ENCODE results near the gene CEACAM5. TPM values are rescaled to one million over a fixed set of nuclear protein-coding genes. Genes with fewer than 3 reads are reported as not detected.

Gene CEACAM5
- polyA plus RNA-seq, 1 experiment = not detected

DNA sequence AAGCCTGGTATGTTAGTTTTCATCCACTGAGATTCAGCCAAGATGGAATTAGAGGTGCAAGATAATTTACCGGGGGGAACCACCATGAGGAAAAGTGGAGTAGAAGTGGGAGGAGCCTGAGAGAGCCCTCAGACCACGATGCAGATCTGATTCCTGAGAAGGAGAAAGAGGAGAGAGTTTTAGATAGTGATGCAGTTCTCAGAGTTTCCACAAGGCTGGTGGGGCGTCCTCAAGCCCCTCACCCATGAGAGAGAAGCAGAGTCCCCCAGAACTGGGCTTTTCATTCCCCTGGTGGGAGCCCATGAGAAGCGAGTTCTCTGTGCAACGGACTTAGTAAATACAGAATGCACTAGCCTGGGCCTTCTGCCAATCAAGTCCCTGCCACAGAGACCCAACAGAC lies 18.1 kb downstream of the CEACAM5 start:
- Histone ChIP-seq H3K36me3 (ENCODE audit: control insufficient read depth, insufficient read depth, low read length) (no peaks in the 10 kb centered on the region), H3K4me3 (ENCODE audit: low read depth, low read length) (no peak overlapping the region), H3K27me3 (ENCODE audit: control insufficient read depth, insufficient read depth, low read length) (no peaks in the 10 kb centered on the region)
- ChIA-PET CTCF (no interaction called here), POLR2A (no interaction called here)
- no peak for DNase-seq (ENCODE audit: low read depth)
- TF ChIP-seq, protein P1, sequence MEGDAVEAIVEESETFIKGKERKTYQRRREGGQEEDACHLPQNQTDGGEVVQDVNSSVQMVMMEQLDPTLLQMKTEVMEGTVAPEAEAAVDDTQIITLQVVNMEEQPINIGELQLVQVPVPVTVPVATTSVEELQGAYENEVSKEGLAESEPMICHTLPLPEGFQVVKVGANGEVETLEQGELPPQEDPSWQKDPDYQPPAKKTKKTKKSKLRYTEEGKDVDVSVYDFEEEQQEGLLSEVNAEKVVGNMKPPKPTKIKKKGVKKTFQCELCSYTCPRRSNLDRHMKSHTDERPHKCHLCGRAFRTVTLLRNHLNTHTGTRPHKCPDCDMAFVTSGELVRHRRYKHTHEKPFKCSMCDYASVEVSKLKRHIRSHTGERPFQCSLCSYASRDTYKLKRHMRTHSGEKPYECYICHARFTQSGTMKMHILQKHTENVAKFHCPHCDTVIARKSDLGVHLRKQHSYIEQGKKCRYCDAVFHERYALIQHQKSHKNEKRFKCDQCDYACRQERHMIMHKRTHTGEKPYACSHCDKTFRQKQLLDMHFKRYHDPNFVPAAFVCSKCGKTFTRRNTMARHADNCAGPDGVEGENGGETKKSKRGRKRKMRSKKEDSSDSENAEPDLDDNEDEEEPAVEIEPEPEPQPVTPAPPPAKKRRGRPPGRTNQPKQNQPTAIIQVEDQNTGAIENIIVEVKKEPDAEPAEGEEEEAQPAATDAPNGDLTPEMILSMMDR (IDR thresholded peaks at IDR 0.05; ENCODE audit: insufficient read depth, low read depth, low read length) = no peak

DNA sequence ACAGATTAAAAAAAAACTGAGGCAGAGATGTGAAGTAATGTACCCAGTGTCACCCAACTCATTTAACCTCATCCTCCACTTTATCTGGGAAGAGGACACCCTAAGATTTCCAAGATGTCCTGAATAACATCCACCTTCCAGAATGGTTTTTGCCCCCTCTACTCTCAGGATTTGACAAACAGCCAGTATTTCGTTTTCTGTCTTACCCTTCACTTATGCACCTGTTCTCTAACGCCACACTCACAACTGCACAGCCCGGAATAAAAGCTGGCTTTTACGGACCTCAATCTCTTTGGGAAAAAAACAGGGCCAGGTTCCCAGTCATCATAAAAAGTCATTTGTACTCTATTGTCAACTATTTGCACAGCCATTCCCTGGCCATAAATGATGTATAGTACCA lies 25.7 kb downstream of the CEACAM5 start:
- H3K27me3 ChIP-seq (ENCODE audit: control insufficient read depth, insufficient read depth, low read length) = no peaks in the 10 kb centered on the region
- TF ChIP-seq, protein P1 (IDR thresholded peaks at IDR 0.05; ENCODE audit: insufficient read depth, low read depth, low read length) = no peak
- ChIA-PET CTCF (no interaction called here), POLR2A (no interaction called here)
- no peak overlapping the region for H3K4me3 ChIP-seq (ENCODE audit: low read depth, low read length)
- no peaks in the 10 kb centered on the region for H3K36me3 ChIP-seq (ENCODE audit: control insufficient read depth, insufficient read depth, low read length)
- DNase-seq (ENCODE audit: low read depth) = no peak

DNA sequence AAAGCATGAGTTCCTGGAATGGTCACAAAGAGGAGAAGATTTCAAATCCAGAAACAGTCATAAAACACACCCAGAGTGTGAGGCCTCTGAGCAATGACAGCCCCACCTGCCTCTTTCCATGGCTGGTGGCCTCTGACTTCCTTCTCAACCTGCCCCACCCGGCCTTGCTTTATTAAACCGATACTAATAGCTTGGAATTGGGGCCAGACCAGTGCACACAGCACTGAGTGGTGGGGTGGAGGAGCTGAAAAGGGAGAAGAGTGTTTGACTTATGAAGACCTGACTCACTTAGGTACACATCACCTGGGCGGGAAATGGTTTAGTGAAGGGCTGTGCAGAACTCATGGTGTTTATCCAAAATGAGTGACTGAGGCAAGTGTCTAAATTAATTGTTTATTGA lies 26.2 kb downstream of the CEACAM5 start:
- no peaks in the 10 kb centered on the region for H3K27me3 ChIP-seq (ENCODE audit: control insufficient read depth, insufficient read depth, low read length)
- CTCF ChIA-PET = interaction anchor here (1.5 kb wide), 1 partner anchor 12 kb away, joined by 5 read pairs; no protein-coding TSS in a partner anchor
- POLR2A ChIA-PET = no interaction called here
- H3K4me3 ChIP-seq (ENCODE audit: low read depth, low read length) = no peak overlapping the region
- no peak for DNase-seq (ENCODE audit: low read depth)
- H3K36me3 ChIP-seq (ENCODE audit: control insufficient read depth, insufficient read depth, low read length) = no peaks in the 10 kb centered on the region
- TF ChIP-seq, protein P1 (IDR thresholded peaks at IDR 0.05; ENCODE audit: insufficient read depth, low read depth, low read length) = no peak

DNA sequence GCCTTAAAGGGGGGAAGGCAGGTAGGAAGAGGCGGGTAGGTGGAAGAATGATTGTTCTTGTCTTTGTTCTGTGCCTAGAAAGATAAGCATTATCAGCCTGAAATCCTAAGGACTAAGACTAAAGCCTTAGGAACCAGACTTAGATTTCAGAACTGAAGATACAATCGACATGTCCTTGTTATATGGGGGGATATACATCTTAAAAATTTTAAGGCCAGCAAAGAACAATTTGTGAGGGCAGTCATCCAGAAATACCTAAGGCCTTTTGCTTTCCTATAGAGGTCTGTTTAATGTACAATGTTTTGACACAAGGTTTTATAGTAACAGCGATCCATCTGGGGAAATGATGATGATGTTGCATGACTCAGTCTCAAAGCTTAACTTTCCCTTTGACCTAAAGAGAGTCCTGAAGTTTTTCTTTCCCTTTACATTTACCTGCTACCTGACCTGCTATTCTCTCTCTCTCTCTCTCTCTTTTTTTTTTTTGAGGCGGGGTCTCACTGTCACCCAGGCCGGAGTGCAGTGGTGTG lies 26.7 kb downstream of the CEACAM5 start:
- Histone ChIP-seq H3K27me3 (ENCODE audit: control insufficient read depth, insufficient read depth, low read length) (no peaks in the 10 kb centered on the region), H3K4me3 (ENCODE audit: low read depth, low read length) (no peak overlapping the region), H3K36me3 (ENCODE audit: control insufficient read depth, insufficient read depth, low read length) (no peaks in the 10 kb centered on the region)
- DNase-seq (ENCODE audit: low read depth) = no peak
- TF ChIP-seq, protein P1 (IDR thresholded peaks at IDR 0.05; ENCODE audit: insufficient read depth, low read depth, low read length) = no peak
- POLR2A ChIA-PET = no interaction called here
- CTCF ChIA-PET = interaction anchor here (1.5 kb wide), 1 partner anchor 11 kb away, joined by 5 read pairs; no protein-coding TSS in a partner anchor

DNA sequence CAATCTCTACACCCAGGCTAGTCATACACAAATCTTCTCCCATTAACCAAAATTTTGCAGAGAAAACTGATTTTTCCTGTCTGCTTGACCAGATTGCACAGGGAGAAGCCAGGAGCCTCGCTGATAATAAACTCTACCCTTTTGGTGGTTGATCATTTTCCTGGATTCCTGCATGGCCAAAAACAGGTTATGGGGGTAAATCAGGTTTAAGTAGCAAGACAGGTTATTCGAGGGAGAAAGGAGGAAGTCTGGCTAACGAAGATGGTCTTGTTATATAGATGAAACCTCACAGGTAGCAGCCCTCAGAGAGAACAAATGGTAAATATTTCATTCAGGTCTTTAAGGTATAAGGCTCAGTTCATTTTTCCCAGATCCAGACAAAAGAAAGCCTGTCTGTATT lies 30.9 kb downstream of the CEACAM5 start:
- POLR2A ChIA-PET = no interaction called here
- no peaks in the 10 kb centered on the region for H3K27me3 ChIP-seq (ENCODE audit: control insufficient read depth, insufficient read depth, low read length)
- CTCF ChIA-PET = interaction anchor here (1.0 to 1.4 kb wide), 2 partner anchors 12 to 13 kb away, joined by 3 read pairs; no protein-coding TSS in a partner anchor

More for the DNA sequence above, 30.9 kb downstream of the CEACAM5 start:
- Histone ChIP-seq H3K4me3 (ENCODE audit: low read depth, low read length) (no peak overlapping the region), H3K36me3 (ENCODE audit: control insufficient read depth, insufficient read depth, low read length) (no peaks in the 10 kb centered on the region)
- TF ChIP-seq, protein P1 (IDR thresholded peaks at IDR 0.05; ENCODE audit: insufficient read depth, low read depth, low read length) = no peak
- DNase-seq (ENCODE audit: low read depth) = no peak
